NCI-H187 treated with DMSO at 0.1 percent for 48 hours (cell line): ENCODE results near the gene HTR1D.

Source experiments
- DNase-seq: peaks from one replicate; lab custom pipeline; 2025; lab: John Stamatoyannopoulos, UW

HTR1D gene

GRCh38 chr1:23184212-23184934 lies 32.9 kb downstream of the HTR1D start:
- DNase-seq = no peak

GRCh38 chr1:23179862-23180261 lies 37.4 kb downstream of the HTR1D start:
- no peak for DNase-seq

- DNase-seq = no peak
Observed at GRCh38 chr1:23178950-23179349, 38.4 kb downstream of the HTR1D start.

GRCh38 chr1:23178414-23178813 lies 38.9 kb downstream of the HTR1D start:
- no peak for DNase-seq

- DNase-seq = no peak
Observed at GRCh38 chr1:23177438-23178380, 39.6 kb downstream of the HTR1D start.

GRCh38 chr1:23177031-23177430 lies 40.3 kb downstream of the HTR1D start:
- no peak for DNase-seq

- no peak for DNase-seq
Observed at GRCh38 chr1:23174426-23175110, 42.7 kb downstream of the HTR1D start.

- no peak for DNase-seq
Observed at GRCh38 chr1:23171181-23171755, 46.0 kb downstream of the HTR1D start.

- DNase-seq = no peak
Observed at GRCh38 chr1:23169727-23170335, 47.5 kb downstream of the HTR1D start.

GRCh38 chr1:23169195-23169575 lies 48.1 kb downstream of the HTR1D start:
- DNase-seq = no peak

GRCh38 chr1:23168445-23169194 lies 48.7 kb downstream of the HTR1D start, which contains the start of gene LUZP1:
Gene LUZP1 (minus strand): TSS chr1:23168856.
- no peak for DNase-seq

GRCh38 chr1:23168079-23168444 lies 49.2 kb downstream of the HTR1D start:
- no peak for DNase-seq

GRCh38 chr1:23167353-23168078 lies 49.8 kb downstream of the HTR1D start:
- DNase-seq = no peak

GRCh38 chr1:23166854-23167253 lies 50.4 kb downstream of the HTR1D start:
- DNase-seq = no peak

- no peak for DNase-seq
Observed at GRCh38 chr1:23163395-23163794, 53.9 kb downstream of the HTR1D start.

GRCh38 chr1:23159963-23160877 lies 57.1 kb downstream of the HTR1D start:
- no peak for DNase-seq

- no peak for DNase-seq
Observed at GRCh38 chr1:23156940-23157339, 60.4 kb downstream of the HTR1D start.

GRCh38 chr1:23152966-23153684 lies 64.2 kb downstream of the HTR1D start:
- no peak for DNase-seq

- DNase-seq = no peak
Observed at GRCh38 chr1:23150742-23151141, 66.6 kb downstream of the HTR1D start.
